GM12878 (cell line): ENCODE data around the gene COL4A4. TPM values are rescaled to one million over a fixed set of nuclear protein-coding genes. Genes with fewer than 3 reads are reported as not detected.

Experiments used
- ATAC-seq: fragments of 200-7000 bp; cut with Tn5 transposase; 3 replicates; pipeline ENCODE4 v1.9.1; 2020; ENCODE audit warnings: mild to moderate bottlenecking, moderate library complexity
- BruUV-seq: library from RNA; stranded (reverse); fragments of 400-500 nt; replicated peaks from 2 replicates; lab custom pipeline; 2021; lab: Mats Ljungman, UMichigan
- CTCF ChIA-PET: fragments of 300-600 bp; sonication (Branson Sonifier 250); formaldehyde crosslinking; extraction: SDS; loops from one replicate; lab custom pipeline; 2021; ENCODE audit warnings: inconsistent platforms; lab: Yijun Ruan, JAX
- POLR2A ChIA-PET: fragments of 350-600 bp; formaldehyde crosslinking; extraction: SDS; loops from one replicate; lab custom pipeline; 2021; ENCODE audit warnings: inconsistent platforms; lab: Charles Lee
- RAD21 ChIA-PET: fragments of 300-600 bp; sonication (Branson Sonifier 250); formaldehyde crosslinking; loops from one replicate; lab custom pipeline; 2023; ENCODE audit warnings: antibody characterized with exemption; ENCODE audit not compliant: unreplicated experiment; lab: Charles Lee
- SMC1A ChIA-PET: fragments of 300-600 bp; sonication (Branson Sonifier 250); formaldehyde crosslinking; loops from one replicate; lab custom pipeline; 2023; ENCODE audit not compliant: unreplicated experiment, uncharacterized antibody; lab: Charles Lee
- DNase-seq: peaks from one replicate; pipeline ENCODE4 v3.0.0-alpha.2; 2011; ENCODE audit warnings: low read depth, low spot score
- FAIRE-seq: peaks from 3 replicates; lab custom pipeline; 2011; peaks lifted over from hg19 to GRCh38; lab: Jason Lieb, UNC
- H2AFZ ChIP-seq: 2 replicates; pipeline ENCODE4 v1.6.0; 2011; ENCODE audit warnings: low read depth, low read length, control low read depth; ENCODE audit not compliant: control insufficient read depth
- H3K27ac ChIP-seq: 2 replicates; pipeline ENCODE4 v1.5.1; 2011; ENCODE audit warnings: control low read depth; ENCODE audit not compliant: control insufficient read depth, insufficient read depth
- H3K27me3 ChIP-seq, 2 experiments: replicated peaks in 1 of 2; 2 replicates each; pipeline versions ENCODE4 v1.6.0 to v1.6.1; 2011; ENCODE audit warnings: low read length in 1 of 2; ENCODE audit not compliant: control insufficient read depth in 2 of 2, insufficient read depth in 2 of 2
- H3K36me3 ChIP-seq, 2 experiments: 2 replicates each; pipeline ENCODE4 v1.5.1; 2011; ENCODE audit warnings: low read length in 1 of 2; ENCODE audit not compliant: control insufficient read depth in 2 of 2, insufficient read depth in 2 of 2
- H3K4me1 ChIP-seq: 2 replicates; pipeline ENCODE4 v1.6.1; 2011; ENCODE audit warnings: mild to moderate bottlenecking, low read length, moderate library complexity, mixed read lengths; ENCODE audit not compliant: control insufficient read depth, insufficient read depth
- H3K4me2 ChIP-seq: 2 replicates; pipeline ENCODE4 v1.6.0; 2011; ENCODE audit warnings: control low read depth; ENCODE audit not compliant: control insufficient read depth, insufficient read depth
- H3K4me3 ChIP-seq: fragments of 200-600 bp; sonication (generic); 2 replicates; pipeline ENCODE4 v1.5.1; 2016
- H3K79me2 ChIP-seq: 2 replicates; pipeline ENCODE4 v1.6.0; 2011; ENCODE audit warnings: low read length; ENCODE audit not compliant: control insufficient read depth, insufficient read depth
- H3K9ac ChIP-seq: 2 replicates; pipeline ENCODE4 v1.8.0; 2011; ENCODE audit warnings: low read length, control low read depth, mixed read lengths; ENCODE audit not compliant: control insufficient read depth, insufficient read depth
- H3K9me3 ChIP-seq: replicated peaks from 3 replicates; pipeline ENCODE4 v1.5.1; 2011; ENCODE audit warnings: mild to moderate bottlenecking, low read length; ENCODE audit not compliant: control insufficient read depth, insufficient read depth
- H4K20me1 ChIP-seq: 2 replicates; pipeline ENCODE4 v1.6.0; 2011; ENCODE audit not compliant: control insufficient read depth, insufficient read depth
- BHLHE40 ChIP-seq, 2 experiments: fragments of 450-650 bp in 1 of 2; IDR thresholded peaks; 2 replicates each; pipeline ENCODE4 v1.6.1; 2011 to 2017; ENCODE audit warnings: low read depth in 2 of 2, borderline replicate concordance in 1 of 2, improper control_type of control experiment in 1 of 2, low read length in 1 of 2, mild to moderate bottlenecking in 1 of 2
- CEBPB ChIP-seq, 2 experiments: fragments of 150-350 bp in 1 of 2; IDR thresholded peaks; 2 replicates each; pipeline ENCODE4 v1.6.1; 2012 to 2014; ENCODE audit warnings: low read depth in 2 of 2, low read length in 2 of 2, borderline replicate concordance in 1 of 2, inconsistent platforms in 1 of 2
- HDGF ChIP-seq: fragments of 450-650 bp; IDR thresholded peaks from 2 replicates; pipeline ENCODE4 v1.6.1; 2016; ENCODE audit warnings: antibody characterized with exemption
- IRF4 ChIP-seq: IDR thresholded peaks from 2 replicates; pipeline ENCODE4 v1.6.1; 2011; ENCODE audit warnings: low read depth, low read length
- MTA3 ChIP-seq: IDR thresholded peaks from 2 replicates; pipeline ENCODE4 v1.6.1; 2012; ENCODE audit warnings: low read length, inconsistent platforms, borderline replicate concordance
- MXI1 ChIP-seq: fragments of 150-350 bp; IDR thresholded peaks from 2 replicates; pipeline ENCODE4 v1.6.1; 2011; ENCODE audit warnings: low read depth, mild to moderate bottlenecking, inconsistent platforms, low read length, improper control_type of control experiment
- NR2F1 ChIP-seq: fragments of 450-650 bp; conservative IDR thresholded peaks from 2 replicates; pipeline ENCODE4 v1.6.1; 2017; ENCODE audit warnings: mild to moderate bottlenecking
- PBX3 ChIP-seq: IDR thresholded peaks from 2 replicates; pipeline ENCODE4 v1.6.1; 2011; ENCODE audit warnings: mild to moderate bottlenecking, low read depth, low read length, moderate library complexity; ENCODE audit not compliant: insufficient replicate concordance
- SKIL ChIP-seq: fragments of 450-650 bp; IDR thresholded peaks from 2 replicates; pipeline ENCODE4 v1.6.1; 2017; ENCODE audit warnings: mild to moderate bottlenecking, low read depth, inconsistent platforms; ENCODE audit not compliant: poor library complexity, severe bottlenecking
- SMC3 ChIP-seq: IDR thresholded peaks from 2 replicates; pipeline ENCODE4 v1.6.1; 2011; ENCODE audit warnings: low read length, improper control_type of control experiment, borderline replicate concordance
- STAT3 ChIP-seq: IDR thresholded peaks from 2 replicates; pipeline ENCODE4 v1.6.1; 2011; ENCODE audit warnings: low read depth, low read length, improper control_type of control experiment
- TCF12 ChIP-seq: IDR thresholded peaks from 2 replicates; pipeline ENCODE4 v1.6.1; 2011; ENCODE audit warnings: low read depth, mild to moderate bottlenecking, low read length
- ZZZ3 ChIP-seq: IDR thresholded peaks from 2 replicates; pipeline ENCODE4 v1.6.1; 2011; ENCODE audit warnings: low read depth; ENCODE audit not compliant: control insufficient read depth, insufficient read length
- WGBS: methylation state at CpG from one replicate; pipeline ENCODE4 v1.1.6; 2016; ENCODE audit warnings: low lambda C conversion rate; ENCODE audit not compliant: insufficient replicate concordance, insufficient coverage; ENCODE audit errors: missing lambda C conversion rate; 5-methylcytosine and 5-hydroxymethylcytosine counted together
- in situ Hi-C: fragments of 300-500 bp; cut with MboI; formaldehyde crosslinking; loops from 9 replicates; pipeline ENCODE4 v1.14.3; 2018; ENCODE audit warnings: mixed read lengths
- intact Hi-C: fragments of 100-400 bp; cut with micrococcal nuclease; formaldehyde crosslinking; loops from one replicate; pipeline ENCODE4 v1.14.2; 2022; ENCODE audit not compliant: unreplicated experiment
- polyA plus RNA-seq, 11 experiments: library from polyadenylated mRNA; depleted of rRNA in 4 of 11; unstranded in 6 of 11; stranded (reverse) in 5 of 11; fragments of >200 nt; fragmentation: Nextera tagmentation in 4 of 11; fragmentation: Illumina TruSeq in 1 of 11; extraction: Ambion mirVana in 4 of 11; extraction: Trizol in 1 of 11; gene quantifications; 1 replicate in 1 of 11; 2 replicates in 10 of 11; pipeline versions ENCODE4 v1.2.1 to v1.2.3, GENCODE V29; 2011 to 2016; ENCODE audit warnings: inconsistent platforms in 2 of 11, missing spikeins in 2 of 11, low read depth in 1 of 11
- total RNA-seq, 4 experiments: library from RNA; depleted of rRNA in 3 of 4; stranded (reverse); fragments of >200 nt in 3 of 4; fragmentation: Illumina TruSeq in 1 of 4; extraction: Trizol in 1 of 4; gene quantifications; 2 replicates each; pipeline versions ENCODE4 v1.2.1 to v1.2.3, GENCODE V29; 2013 to 2021
- TF ChIP-seq, protein P1 (sequence below): IDR thresholded peaks from 2 replicates; pipeline ENCODE4 v1.6.1; 2011; ENCODE audit warnings: low read depth, low read length, improper control_type of control experiment, borderline replicate concordance
- TF ChIP-seq, protein P2 (sequence below): fragments of 450-650 bp; IDR thresholded peaks from 2 replicates; pipeline ENCODE4 v1.6.1; 2016; ENCODE audit warnings: mild to moderate bottlenecking

The COL4A4 gene
- total and polyA plus RNA-seq, 10 of the 15 experiments (the other 5 are each of a cell fraction or from before 2014, with no cell fraction given): 0.19 to 4.0 (median 2.1) TPM

DNA sequence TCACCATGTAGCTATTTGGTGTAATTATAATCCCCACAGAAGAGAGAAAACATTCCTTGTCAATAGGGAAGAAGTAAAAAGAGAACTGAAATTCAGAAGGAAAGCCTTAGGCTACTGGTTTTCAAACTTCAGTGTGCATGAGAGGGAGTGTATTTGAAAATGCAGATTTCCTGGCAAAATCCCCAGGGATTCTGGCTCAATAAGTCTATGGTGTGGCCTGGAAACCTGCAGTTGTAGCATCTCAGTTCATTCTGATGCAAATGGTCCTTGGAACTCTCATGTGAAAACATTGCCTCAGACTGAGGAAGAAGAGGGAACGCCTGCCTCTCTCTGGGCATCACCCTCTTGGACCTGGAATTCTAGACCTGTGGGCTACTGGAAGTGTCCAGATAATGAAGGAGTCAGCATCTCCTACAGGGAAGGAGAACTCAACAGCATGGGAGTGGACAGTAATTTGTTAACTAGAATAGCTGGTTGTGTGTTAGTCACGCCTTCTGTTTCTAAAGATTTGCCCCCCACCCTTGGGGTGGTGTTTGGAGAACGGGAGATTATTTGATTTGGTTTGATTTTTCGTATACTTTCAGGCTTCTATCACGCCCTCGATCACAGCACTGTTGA lies 21.7 kb upstream of the COL4A4 start:
- WGBS: 97% methylated on average over 6 of the region's 6 CpGs
- H3K4me1 ChIP-seq: no peaks in the 10 kb centered on the region
- no peak overlapping the region for H3K9ac ChIP-seq
- no peak for ATAC-seq
- no peak overlapping the region for H3K4me2 ChIP-seq
- H3K36me3 ChIP-seq: no peaks in the 10 kb centered on the region
- H3K9me3 ChIP-seq: no peaks in the 10 kb centered on the region
- no peak overlapping the region for H2AFZ ChIP-seq
- ChIA-PET SMC1A (interaction anchor here (0.6 kb wide), 1 partner anchor 17 kb away, joined by 3 read pairs; no protein-coding TSS in a partner anchor), POLR2A (no interaction called here), RAD21 (no interaction called here), CTCF (interaction anchor here (0.8 kb wide), 1 partner anchor 53 kb away, joined by 3 read pairs; no protein-coding TSS in a partner anchor)
- H3K27me3 ChIP-seq: no peaks in the 10 kb centered on the region; a peak in 1 of 4 replicates
- no peak overlapping the region for H3K27ac ChIP-seq
- H3K79me2 ChIP-seq: no peaks in the 10 kb centered on the region
- intact Hi-C loops (no loop called here), in situ Hi-C loops (no loop called here)
- no peaks in the 10 kb centered on the region for H4K20me1 ChIP-seq
- BruUV-seq: no TSS peak
- H3K4me3 ChIP-seq: no peak overlapping the region
- DNase-seq: no peak
- FAIRE-seq: no peak
- no peak for TF ChIP-seq NR2F1
- TF ChIP-seq HDGF: no peak
- no peak for TF ChIP-seq PBX3
- no peak for TF ChIP-seq ZZZ3
- TF ChIP-seq SMC3: no peak
- TF ChIP-seq STAT3: no peak
- TF ChIP-seq MTA3: no peak
- no peak for TF ChIP-seq MXI1
- no peak for TF ChIP-seq TCF12
- no peak for TF ChIP-seq BHLHE40 (IDR thresholded peaks at IDR 0.05; ENCODE audit: borderline replicate concordance in 1 of 2, low read depth in 2 of 2, low read length in 1 of 2)
- TF ChIP-seq, protein P1, sequence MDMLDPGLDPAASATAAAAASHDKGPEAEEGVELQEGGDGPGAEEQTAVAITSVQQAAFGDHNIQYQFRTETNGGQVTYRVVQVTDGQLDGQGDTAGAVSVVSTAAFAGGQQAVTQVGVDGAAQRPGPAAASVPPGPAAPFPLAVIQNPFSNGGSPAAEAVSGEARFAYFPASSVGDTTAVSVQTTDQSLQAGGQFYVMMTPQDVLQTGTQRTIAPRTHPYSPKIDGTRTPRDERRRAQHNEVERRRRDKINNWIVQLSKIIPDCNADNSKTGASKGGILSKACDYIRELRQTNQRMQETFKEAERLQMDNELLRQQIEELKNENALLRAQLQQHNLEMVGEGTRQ: no peak
- no peak for TF ChIP-seq CEBPB (IDR thresholded peaks at IDR 0.05; ENCODE audit: borderline replicate concordance in 1 of 2, low read depth in 2 of 2, low read length in 2 of 2)
- TF ChIP-seq SKIL: no peak
- TF ChIP-seq, protein P2, sequence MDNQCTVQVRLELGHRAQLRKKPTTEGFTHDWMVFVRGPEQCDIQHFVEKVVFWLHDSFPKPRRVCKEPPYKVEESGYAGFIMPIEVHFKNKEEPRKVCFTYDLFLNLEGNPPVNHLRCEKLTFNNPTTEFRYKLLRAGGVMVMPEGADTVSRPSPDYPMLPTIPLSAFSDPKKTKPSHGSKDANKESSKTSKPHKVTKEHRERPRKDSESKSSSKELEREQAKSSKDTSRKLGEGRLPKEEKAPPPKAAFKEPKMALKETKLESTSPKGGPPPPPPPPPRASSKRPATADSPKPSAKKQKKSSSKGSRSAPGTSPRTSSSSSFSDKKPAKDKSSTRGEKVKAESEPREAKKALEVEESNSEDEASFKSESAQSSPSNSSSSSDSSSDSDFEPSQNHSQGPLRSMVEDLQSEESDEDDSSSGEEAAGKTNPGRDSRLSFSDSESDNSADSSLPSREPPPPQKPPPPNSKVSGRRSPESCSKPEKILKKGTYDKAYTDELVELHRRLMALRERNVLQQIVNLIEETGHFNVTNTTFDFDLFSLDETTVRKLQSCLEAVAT: no peak
- TF ChIP-seq IRF4: no peak
